Right renal pelvis (tissue), 4 donors: Measurements from ENCODE around the gene SKOR1. TPM values are rescaled to one million over a fixed set of nuclear protein-coding genes. Genes with fewer than 3 reads are reported as not detected.

ENCODE experiments used
- DNase-seq, 4 donors: peaks; one replicate each; pipeline ENCODE4 v3.0.0-alpha.2; 2013; ENCODE audit warnings: low read depth in 4 of 4, low spot score in 3 of 4, missing footprints in 1 of 4
- polyA plus RNA-seq, 4 donors: library from polyadenylated mRNA; unstranded; fragments of 120-200 nt; gene quantifications; one replicate each; pipeline ENCODE4 v1.2.1, GENCODE V29; 2013; ENCODE audit not compliant: insufficient read length in 4 of 4

SKOR1 gene, protein sequence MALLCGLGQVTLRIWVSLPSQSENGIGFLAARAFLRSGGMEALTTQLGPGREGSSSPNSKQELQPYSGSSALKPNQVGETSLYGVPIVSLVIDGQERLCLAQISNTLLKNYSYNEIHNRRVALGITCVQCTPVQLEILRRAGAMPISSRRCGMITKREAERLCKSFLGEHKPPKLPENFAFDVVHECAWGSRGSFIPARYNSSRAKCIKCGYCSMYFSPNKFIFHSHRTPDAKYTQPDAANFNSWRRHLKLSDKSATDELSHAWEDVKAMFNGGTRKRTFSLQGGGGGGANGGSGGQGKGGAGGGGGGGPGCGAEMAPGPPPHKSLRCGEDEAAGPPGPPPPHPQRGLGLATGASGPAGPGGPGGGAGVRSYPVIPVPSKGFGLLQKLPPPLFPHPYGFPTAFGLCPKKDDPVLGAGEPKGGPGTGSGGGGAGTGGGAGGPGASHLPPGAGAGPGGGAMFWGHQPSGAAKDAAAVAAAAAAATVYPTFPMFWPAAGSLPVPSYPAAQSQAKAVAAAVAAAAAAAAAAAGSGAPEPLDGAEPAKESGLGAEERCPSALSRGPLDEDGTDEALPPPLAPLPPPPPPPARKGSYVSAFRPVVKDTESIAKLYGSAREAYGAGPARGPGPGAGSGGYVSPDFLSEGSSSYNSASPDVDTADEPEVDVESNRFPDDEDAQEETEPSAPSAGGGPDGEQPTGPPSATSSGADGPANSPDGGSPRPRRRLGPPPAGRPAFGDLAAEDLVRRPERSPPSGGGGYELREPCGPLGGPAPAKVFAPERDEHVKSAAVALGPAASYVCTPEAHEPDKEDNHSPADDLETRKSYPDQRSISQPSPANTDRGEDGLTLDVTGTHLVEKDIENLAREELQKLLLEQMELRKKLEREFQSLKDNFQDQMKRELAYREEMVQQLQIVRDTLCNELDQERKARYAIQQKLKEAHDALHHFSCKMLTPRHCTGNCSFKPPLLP
- under 1 TPM; 0.20 to 0.51 (median 0.45) TPM for polyA plus RNA-seq

DNA sequence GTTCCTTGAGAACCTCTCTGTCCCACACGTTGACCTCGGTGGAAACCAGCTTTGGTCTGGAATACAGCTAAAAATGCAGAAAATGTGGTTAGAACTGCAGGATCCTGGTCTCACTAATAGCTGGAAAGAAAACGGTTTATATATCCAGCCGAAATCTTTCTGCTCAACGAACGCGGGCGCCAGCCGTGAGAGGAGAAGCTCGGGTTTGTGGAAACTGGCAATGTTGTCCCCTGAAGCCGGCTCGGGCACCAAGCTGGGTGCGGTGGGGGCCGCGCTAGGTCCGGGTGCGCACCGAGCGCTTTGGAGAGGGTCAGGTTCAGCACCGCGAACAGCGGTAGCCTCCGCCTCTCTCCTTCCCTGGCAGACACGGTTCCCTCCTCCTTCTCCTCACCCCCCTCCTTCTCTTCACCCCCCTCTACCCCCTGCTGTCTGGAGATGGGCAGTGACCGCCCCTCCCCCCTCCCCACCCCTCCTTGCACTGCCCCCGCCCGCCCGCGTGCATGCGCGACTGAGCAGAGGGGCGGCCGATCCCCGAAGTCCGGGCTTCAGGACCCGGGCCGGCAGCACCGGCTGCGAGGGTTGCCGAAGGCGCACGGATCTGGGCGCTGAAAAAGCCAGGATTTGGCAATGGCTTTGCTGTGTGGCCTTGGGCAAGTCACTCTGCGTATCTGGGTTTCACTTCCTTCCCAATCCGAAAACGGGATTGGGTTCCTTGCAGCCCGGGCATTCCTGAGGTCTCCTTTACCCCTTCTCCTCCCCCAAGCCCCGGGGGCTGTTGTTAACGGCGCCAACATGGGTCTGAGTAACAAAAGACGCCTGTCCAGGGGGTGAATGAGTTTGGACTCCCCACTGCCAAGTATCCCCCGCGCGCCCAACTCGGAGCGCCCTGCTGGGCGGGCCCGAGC is at the start of gene SKOR1:
SKOR1 (plus strand) TSS at position 534 of the 905 bp plus-strand sequence; CDS start at position 628, 94 bp downstream.
- DNase-seq, result no peak

DNA sequence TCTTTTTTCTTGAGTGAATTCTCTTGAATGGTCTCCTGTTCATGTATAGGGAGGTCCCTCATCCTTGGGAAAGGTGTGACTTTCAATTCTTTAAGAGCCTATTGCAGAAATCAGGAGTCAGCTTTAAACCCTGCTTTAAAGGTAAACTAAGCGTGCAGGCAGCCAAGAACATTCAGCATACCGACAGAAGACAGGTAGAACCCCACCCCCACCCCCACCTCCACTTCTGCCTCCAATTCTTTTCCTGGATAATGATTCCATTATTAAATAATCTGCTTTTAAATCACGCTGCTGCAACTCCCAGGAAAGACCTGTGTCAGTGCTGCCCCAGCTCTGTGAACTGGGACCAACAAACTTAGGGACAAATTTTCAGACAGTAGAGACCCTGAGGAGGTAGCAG is 49.3 kb upstream of the SKOR1 start:
- DNase-seq, result no peak

DNA sequence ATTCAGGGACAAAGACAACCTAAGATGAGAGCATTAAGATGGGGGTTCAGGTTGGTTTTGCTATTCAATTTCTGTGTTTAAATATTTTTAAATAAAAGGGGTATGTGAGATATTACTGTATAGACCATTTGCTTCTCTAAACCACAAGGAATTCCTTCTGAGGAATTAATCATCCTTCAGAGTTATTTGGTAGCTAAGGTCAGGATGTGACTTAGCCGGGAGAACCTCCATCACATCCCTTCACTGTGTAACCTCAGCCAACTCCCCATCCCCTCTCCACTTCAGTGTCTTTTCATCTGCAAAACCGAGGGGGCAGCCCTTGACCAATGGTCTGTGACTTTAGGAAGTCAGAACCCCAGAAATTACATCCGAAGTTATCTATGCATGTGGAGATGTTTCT is 48.7 kb upstream of the SKOR1 start:
- no peak for DNase-seq

DNA sequence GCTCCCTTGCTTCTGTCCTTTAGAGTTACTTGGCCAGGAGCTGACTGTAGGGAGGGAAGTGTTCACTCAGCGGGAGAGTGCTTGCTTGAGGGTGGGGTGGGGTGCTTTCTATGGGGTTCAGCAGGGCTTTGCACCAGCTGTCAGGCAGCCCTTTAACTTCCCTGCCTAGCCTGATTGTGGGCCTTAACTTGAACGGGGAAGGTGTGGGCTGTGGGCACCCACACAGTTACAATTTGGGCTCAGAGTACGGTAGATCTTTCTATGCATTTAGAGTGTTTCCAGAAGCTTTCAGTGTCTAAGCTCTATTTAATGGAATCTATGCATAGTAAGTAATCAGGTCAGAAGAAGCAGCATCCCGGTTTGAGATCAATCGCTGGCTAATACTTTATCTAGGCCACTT is 48.2 kb upstream of the SKOR1 start:
- DNase-seq, result no peak

DNA sequence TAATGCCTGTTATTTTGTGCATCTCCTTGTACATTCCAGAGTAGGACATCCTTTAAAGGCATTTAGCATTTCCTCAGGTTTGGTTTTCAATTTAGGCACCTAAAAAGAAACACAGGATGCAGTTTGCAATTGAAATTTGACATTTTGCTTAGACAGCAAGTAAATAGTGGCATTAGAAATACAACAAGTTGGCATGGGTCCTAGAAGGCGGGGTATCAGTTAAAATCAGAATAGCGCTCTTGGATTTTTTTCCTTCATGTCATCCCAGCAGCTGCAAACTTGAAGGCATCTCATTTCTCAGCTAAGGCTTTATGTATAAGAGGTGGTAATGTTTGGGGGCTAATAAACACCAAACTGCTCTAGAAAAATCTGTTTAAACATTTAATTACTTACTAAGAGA is 47.5 kb upstream of the SKOR1 start:
- no peak for DNase-seq

DNA sequence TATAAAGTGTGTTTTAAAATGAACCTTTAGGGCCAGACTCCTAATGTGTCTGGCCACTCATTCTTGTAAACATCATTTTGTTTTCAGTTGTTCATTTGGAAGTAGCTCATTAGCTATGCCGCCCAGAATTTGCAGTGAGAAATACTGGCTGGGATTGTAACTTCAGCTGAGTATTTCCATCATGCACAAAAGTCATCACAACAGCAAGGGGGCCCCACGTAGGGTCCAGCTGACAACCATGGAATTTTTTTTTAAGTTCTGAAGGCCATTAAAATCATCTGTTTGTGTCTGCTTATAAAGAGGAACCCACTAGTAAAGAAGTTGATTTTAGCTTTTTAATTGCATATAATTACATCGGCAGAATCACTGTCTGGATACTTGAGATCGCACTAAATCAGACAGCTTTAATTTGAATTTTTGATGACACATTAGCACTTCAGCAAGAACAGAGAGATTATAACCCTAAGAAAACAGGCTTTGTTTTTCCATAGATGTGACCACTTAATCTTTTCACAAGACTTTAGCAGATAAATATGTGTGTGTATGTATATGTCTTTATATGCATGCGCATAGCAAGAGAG is 46.3 kb upstream of the SKOR1 start:
- DNase-seq, result no peak

DNA sequence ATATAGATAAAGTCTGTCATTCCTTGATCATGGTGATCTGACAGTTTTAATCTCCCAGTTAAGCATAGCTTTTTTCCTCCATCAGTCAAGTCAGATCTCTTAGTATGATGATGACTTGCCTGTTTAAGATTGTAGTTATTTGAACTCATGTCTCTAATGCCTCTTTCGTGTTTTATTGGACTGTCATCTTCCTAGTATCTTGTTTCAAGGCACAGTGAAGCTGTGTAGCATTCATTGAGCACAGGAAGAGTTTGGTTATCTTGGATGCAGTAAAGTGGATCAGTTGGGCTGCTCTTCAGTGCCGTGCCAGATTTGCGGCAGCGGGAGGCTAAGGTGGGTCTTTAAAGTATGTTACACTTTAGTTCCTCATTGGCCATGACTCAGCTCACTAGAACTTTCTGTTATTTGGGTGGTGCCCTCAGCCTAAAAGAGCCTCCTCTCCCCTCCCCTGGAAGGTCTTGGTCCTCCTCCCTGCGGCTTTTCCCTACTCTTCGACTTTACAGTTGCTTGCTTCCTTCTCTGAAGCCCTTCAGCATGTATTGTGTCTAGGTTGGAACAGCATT is 45.7 kb upstream of the SKOR1 start:
- DNase-seq, result no peak

DNA sequence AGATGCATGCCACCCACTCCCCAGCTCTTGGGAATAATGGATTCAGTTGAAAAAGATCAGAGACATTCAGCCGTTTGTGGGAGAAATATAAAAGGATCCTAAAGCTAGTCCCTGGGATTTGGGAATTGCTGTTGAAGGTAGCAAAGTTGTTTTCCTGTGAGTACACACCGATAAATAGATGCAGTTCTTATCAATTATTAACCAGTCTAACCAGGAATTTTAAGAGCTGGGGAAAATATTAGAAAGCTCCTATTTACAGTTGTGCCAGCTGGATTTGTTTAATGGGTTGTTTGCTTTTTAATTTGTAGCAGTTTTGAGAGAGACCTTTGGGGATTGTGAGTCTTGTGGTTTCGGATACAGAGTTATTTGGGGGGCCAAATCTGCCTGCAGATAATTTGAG is 44.2 kb upstream of the SKOR1 start:
- no peak for DNase-seq

DNA sequence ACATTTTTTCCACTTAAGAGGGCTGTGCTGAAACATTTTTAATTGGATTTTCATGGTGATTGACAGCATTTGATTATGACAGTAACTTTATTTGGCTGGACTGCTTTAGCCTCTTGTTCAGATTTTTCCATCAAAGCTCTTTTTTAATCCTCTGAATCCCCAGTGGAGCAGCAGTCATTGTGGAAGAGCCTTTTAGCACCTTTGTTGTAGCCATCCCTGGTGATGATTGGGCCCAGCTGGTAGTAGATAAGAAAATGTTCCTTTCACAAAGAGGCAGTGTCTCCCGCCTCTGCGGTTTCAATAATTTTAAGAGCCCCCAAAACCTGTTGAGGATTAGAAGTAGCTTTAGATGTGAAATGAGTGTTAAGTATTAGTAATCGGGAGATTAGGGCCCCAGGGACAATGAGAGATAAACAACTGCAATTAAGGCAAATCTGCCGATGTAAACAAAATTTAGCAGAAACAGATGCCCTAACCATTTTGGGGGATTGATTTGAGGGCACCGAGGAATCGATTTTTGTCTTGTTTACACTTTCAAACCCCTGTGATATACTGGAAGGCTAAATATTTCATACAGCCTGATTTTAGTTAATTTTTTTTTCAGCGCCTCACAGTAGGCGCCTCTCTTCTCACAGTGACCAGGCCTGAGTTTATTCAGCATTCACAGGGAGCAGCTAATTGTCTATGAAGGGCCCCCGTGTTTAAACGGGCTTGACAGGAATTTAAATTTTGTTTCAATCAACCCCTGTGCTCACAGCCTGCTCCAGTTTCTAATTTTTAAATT is 43.2 kb upstream of the SKOR1 start:
- DNase-seq, result no peak

DNA sequence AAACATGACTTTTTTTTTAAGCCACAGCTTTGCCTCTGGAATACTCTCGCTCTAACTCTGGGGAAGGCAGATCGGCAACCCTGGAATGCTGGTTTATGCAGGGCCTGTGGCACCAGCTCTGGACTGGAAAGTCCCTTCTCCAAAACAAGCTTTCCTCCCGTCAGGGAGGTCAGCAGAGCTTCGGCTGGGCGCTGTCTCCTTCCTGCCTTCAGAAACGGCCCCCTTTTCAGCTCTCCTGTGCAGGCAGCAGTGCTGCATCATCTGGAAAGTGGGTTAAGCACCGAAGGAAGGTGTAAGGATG is 42.7 kb upstream of the SKOR1 start:
- no peak for DNase-seq

DNA sequence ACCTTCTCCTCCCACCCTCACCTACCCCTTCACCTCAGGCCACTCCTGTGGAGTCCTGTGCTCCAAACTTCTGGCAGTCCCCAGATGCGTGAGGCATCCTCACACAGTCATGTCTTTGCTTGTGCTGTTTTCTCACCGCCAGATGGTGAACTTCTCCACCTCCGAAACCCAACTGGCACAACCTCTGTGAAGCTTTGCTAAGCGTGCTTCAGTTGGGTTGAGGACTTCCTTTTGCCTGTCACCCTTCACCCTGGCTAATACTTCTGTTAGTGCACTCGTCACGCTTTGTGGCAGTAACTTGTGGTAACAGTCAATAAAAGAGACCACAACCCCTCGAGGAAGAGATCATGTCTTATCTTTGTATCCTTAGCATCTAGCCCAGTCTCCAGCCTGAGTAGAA is 42.0 kb upstream of the SKOR1 start:
- DNase-seq, result no peak

DNA sequence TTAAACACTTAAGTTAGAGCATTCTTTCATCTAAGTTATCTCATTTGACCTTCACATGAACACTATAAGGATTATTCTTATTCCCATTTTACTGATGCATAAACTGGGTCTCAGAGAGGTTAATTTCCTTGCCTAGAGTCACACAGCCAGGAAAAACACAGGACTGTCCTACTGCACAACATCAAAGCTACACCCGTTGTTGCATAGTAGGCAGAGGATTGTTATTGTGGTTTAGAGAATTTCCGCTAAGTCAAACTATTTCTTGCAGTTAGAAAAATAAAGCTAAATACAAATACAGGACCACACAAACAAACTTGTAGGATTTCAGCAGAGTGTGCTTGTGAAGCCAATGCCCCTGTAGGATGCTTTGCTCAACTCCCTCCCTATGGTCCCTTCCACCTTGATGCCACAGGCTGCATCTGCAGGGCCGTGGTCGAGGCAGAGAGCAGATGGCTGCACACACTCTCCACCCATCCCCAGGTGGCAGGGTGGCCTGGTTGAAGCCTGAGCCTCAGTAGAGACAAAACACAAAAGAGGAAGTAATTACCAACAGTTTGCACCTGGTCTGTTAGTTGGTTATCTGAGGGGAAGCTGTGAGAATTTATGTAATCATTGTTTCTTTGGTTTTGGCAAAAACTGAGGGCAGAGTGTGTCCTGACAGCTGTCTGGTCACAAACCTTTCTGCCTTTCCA is 41.1 kb upstream of the SKOR1 start:
- DNase-seq, result no peak

DNA sequence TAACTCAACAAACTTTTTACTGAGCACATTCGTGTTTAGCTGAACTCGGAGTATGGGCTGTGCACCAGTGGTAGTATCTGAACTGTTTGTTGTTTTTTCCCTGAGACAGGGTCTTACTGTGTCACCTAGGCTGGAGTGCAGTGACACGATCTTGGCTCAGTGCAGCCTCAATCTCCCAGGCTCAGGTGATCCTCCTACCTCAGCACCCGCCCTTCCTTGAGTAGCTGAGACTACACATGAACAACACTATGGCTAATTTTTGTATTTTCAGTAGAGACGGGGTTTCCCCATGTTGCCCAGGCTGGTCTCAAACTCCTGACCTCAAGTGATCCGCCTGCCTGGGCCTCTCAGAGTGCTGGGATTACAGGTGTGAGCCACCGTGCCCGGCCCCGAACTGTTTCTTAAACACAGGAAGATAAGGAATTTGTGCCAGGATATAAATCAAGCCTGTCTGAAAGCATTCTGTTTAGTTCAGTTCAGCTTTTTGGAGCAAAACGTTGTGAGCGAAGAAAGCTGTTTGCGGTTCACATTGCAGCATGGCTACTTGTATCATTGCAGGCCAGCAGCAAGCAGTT is 40.4 kb upstream of the SKOR1 start:
- DNase-seq, result no peak

DNA sequence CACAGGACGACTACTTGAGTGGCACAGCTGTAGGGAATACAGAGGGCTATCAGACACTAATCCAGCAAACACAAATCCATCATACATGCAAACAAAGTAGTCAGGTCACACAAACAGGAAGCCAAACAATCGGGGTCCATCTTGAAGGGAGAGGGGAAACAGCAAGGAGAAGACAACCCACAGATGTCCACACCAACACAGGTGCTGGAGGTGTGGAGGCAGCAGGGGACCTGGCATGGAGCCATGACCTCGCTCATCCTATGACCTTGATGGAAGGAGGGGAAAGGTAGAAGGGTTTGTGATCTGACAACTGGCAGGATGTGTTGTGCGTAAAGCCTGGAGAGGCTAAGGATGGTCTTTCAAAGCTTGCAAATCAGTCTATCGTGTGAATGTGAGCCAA is 39.9 kb upstream of the SKOR1 start:
- no peak for DNase-seq

DNA sequence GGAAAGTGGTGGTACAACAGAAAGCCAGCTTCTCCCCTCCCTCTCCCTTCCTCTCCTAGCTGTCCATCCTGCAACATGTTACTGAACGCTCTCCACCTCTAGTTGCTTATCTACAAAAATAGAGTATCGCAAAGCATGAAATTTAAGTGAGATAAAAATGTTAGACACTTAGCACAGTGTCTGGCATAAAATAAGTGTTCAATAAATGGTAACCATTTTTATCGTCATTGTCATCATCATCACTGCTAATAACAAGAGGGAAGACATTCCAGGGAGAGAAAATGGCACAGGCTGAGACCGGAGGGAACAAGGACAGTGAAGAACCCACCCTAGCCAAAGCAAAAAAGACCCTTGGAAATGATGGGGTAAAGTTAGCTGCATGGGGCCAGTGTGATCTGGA is 38.7 kb upstream of the SKOR1 start:
- no peak for DNase-seq

DNA sequence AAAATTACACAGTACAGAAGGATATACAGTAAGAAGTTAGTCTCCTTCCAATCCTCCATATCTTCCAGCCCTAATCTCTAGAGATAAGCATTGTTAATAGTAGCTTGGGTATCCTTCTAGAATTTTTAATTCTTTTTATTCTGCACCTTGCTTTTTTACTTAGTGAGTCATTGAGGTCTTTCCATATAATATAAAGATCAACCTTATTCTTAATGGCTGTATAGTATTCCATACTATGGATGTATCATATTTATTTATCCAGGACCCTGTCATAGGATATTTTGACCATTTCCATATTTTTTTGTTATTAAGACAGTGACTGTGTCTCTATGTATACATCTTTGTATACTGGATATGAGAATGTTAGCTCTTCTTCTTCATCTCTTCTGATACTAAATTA is 36.3 kb upstream of the SKOR1 start:
- no peak for DNase-seq

DNA sequence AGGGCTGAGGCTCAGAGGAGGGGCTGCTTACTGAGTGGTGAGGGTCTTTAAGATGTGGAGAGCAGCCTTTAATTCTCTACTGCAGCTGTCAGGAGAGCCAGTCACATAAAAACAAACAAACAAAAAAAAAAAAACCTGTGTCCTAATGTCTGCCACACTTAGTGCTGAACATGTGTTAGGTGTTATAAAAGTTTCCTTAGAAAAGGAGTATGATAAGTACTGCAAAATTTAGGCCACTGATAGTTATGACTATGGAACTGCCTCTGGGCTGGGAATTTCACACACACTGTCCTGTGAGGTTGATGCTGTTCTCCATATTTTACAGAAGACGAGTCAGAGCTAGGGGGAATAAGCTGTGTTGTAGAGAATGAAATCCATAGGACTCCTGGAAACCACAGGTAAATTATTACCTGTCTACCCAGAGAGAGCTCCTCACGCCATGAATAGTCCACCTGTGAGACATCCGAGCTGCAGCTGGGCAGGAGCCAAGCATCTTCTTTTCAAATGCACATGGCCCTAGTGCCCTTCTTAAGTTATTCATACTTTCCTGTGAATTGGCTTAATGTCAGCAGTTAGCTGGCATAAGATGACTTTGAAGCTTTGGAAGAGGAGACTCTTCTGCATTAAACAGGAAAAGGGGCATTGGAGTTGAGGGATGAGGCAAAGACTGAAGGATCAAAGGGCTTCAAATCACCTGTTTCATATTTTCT is 34.5 kb upstream of the SKOR1 start:
- no peak for DNase-seq
